Activated CD4-positive, alpha-beta T cell treated with anti-CD3 and anti-CD28 coated beads, Interleukin-2, Interleukin-4, amounts not matched to agents 100 ng/mL and 50 ng/mL, durations not matched to agents 16 hours and 8 hours (primary cell): ENCODE data around the gene IFNGR1.
"Not testable (repeated sequence)": the region's sequence is repeated elsewhere in the genome, so short reads cannot be mapped to it uniquely, and the experiment has no call there.

ENCODE experiments used
- DNase-seq: peaks from one replicate; pipeline ENCODE4 v3.0.0-alpha.2; 2020; ENCODE audit warnings: low spot score

Gene IFNGR1

GRCh38 chr6:137218917-137219663 is at the start of gene IFNGR1:
Gene IFNGR1 (minus strand): TSS chr6:137219385. CDS start chr6:137219327, 58 bp downstream.
- DNase-seq, result peak; percentile 95

GRCh38 chr6:137268911-137269310 is 49.7 kb upstream of the IFNGR1 start:
- DNase-seq, result no peak

- DNase-seq, result no peak
Measured at GRCh38 chr6:137266309-137266586, 47.1 kb upstream of the IFNGR1 start.

- no peak for DNase-seq
Measured at GRCh38 chr6:137265561-137266308, 46.5 kb upstream of the IFNGR1 start.

GRCh38 chr6:137264311-137265075 is 45.3 kb upstream of the IFNGR1 start:
- no peak for DNase-seq

GRCh38 chr6:137261761-137262160 is 42.6 kb upstream of the IFNGR1 start:
- peak; percentile 11 for DNase-seq

- DNase-seq, result no peak
Measured at GRCh38 chr6:137261361-137261760, 42.2 kb upstream of the IFNGR1 start.

GRCh38 chr6:137260217-137260616 is 41.0 kb upstream of the IFNGR1 start:
- DNase-seq, result no peak

GRCh38 chr6:137259349-137259748 is 40.2 kb upstream of the IFNGR1 start:
- no peak for DNase-seq

GRCh38 chr6:137258170-137258569 is 39.0 kb upstream of the IFNGR1 start:
- no peak for DNase-seq

- no peak for DNase-seq
Measured at GRCh38 chr6:137256350-137257103, 37.3 kb upstream of the IFNGR1 start.

GRCh38 chr6:137254966-137255365 is 35.8 kb upstream of the IFNGR1 start:
- DNase-seq, result no peak

GRCh38 chr6:137254430-137254829 is 35.2 kb upstream of the IFNGR1 start:
- DNase-seq, result not testable (repeated sequence)

GRCh38 chr6:137248702-137249101 is 29.5 kb upstream of the IFNGR1 start:
- DNase-seq, result no peak

- DNase-seq, result no peak
Measured at GRCh38 chr6:137247724-137248123, 28.5 kb upstream of the IFNGR1 start.

GRCh38 chr6:137246791-137247202 is 27.6 kb upstream of the IFNGR1 start:
- DNase-seq, result no peak

GRCh38 chr6:137246164-137246563 is 27.0 kb upstream of the IFNGR1 start:
- no peak for DNase-seq

GRCh38 chr6:137241481-137242038 is 22.4 kb upstream of the IFNGR1 start:
- DNase-seq, result no peak

GRCh38 chr6:137240168-137240567 is 21.0 kb upstream of the IFNGR1 start:
- DNase-seq, result no peak

GRCh38 chr6:137237413-137238170 is 18.4 kb upstream of the IFNGR1 start:
- no peak for DNase-seq
